ENCODE data around the gene ZNF107.

GRCh38 chr7:64685091-64685490 is 19.2 kb downstream of the ZNF107 start:
- TF ChIP-seq CTCF (IDR thresholded peaks at IDR 0.05; ENCODE audit: control extremely low read depth in 1 of 3, insufficient read depth in 1 of 3, low read depth in 1 of 3, low read length in 3 of 3) (peak in 1 of 3 experiments; percentile 24; a peak in 1 of 4 replicates), SP2 (IDR thresholded peaks at IDR 0.05; ENCODE audit: low read length) (no peak), KDM1A (IDR thresholded peaks at IDR 0.05; ENCODE audit: borderline replicate concordance, low read length) (no peak)
